ENCODE data around the gene CCDC190.

Gene CCDC190

GRCh38 chr1:162861101-162861500 is at the start of gene CCDC190:
Gene CCDC190 (minus strand): TSS chr1:162861175. CDS start chr1:162859646, 1,529 bp downstream.
- Mint-ChIP-seq H3K27me3 (peaks cover 30% of the 10 kb centered on the region), H3K27ac (no peak within 1 kb of the TSS), H3K36me3 (no peaks in the 10 kb centered on the region), H3K9me3 (no peaks in the 10 kb centered on the region), H3K4me3 (no peak within 1 kb of the TSS), H3K4me1 (no peaks in the 10 kb centered on the region)
- no peak for ATAC-seq

GRCh38 chr1:162910161-162910560 is 49.2 kb upstream of the CCDC190 start:
- H3K27me3 Mint-ChIP-seq, result no peaks in the 10 kb centered on the region
- no peak overlapping the region for H3K4me3 Mint-ChIP-seq
- no peak overlapping the region for H3K27ac Mint-ChIP-seq
- H3K4me1 Mint-ChIP-seq, result no peaks in the 10 kb centered on the region
- ATAC-seq, result no peak
- peaks cover 6% of the 10 kb centered on the region for H3K36me3 Mint-ChIP-seq
- H3K9me3 Mint-ChIP-seq, result peaks cover 5% of the 10 kb centered on the region

- no peaks in the 10 kb centered on the region for H3K4me1 Mint-ChIP-seq
These were observed 47.8 kb upstream of the CCDC190 start for GRCh38 chr1:162908780-162909179.

GRCh38 chr1:162908236-162908635 is 47.3 kb upstream of the CCDC190 start:
- no peak for ATAC-seq
- Mint-ChIP-seq H3K9me3 (peaks cover 5% of the 10 kb centered on the region), H3K4me1 (no peaks in the 10 kb centered on the region), H3K27ac (no peak overlapping the region), H3K4me3 (no peak overlapping the region), H3K36me3 (peaks cover 6% of the 10 kb centered on the region), H3K27me3 (no peaks in the 10 kb centered on the region)

More at GRCh38 chr1:162908780-162909179, 47.8 kb upstream of the CCDC190 start:
- Mint-ChIP-seq H3K27me3 (no peaks in the 10 kb centered on the region), H3K4me3 (no peak overlapping the region), H3K9me3 (peaks cover 5% of the 10 kb centered on the region), H3K27ac (no peak overlapping the region), H3K36me3 (peaks cover 6% of the 10 kb centered on the region)
- ATAC-seq, result no peak

GRCh38 chr1:162906485-162906884 is 45.5 kb upstream of the CCDC190 start:
- Mint-ChIP-seq H3K36me3 (no peaks in the 10 kb centered on the region), H3K27ac (no peak overlapping the region), H3K4me1 (no peaks in the 10 kb centered on the region), H3K27me3 (no peaks in the 10 kb centered on the region), H3K4me3 (no peak overlapping the region), H3K9me3 (no peaks in the 10 kb centered on the region)
- no peak for ATAC-seq

GRCh38 chr1:162905174-162906158 is 44.5 kb upstream of the CCDC190 start:
- Mint-ChIP-seq H3K27me3 (no peaks in the 10 kb centered on the region), H3K27ac (no peak overlapping the region), H3K9me3 (no peaks in the 10 kb centered on the region), H3K4me3 (no peak overlapping the region), H3K36me3 (no peaks in the 10 kb centered on the region), H3K4me1 (no peaks in the 10 kb centered on the region)
- no peak for ATAC-seq

- no peak overlapping the region for H3K4me3 Mint-ChIP-seq
- H3K27me3 Mint-ChIP-seq, result no peaks in the 10 kb centered on the region
- no peaks in the 10 kb centered on the region for H3K4me1 Mint-ChIP-seq
- no peak overlapping the region for H3K27ac Mint-ChIP-seq
- H3K9me3 Mint-ChIP-seq, result no peaks in the 10 kb centered on the region
- no peak for ATAC-seq
- no peaks in the 10 kb centered on the region for H3K36me3 Mint-ChIP-seq
These were observed 43.6 kb upstream of the CCDC190 start for GRCh38 chr1:162904579-162904978.

GRCh38 chr1:162904023-162904422 is 43.0 kb upstream of the CCDC190 start:
- no peaks in the 10 kb centered on the region for H3K36me3 Mint-ChIP-seq
- ATAC-seq, result no peak
- no peak overlapping the region for H3K27ac Mint-ChIP-seq

GRCh38 chr1:162903246-162903645 is 42.3 kb upstream of the CCDC190 start:
- no peak for ATAC-seq
- no peaks in the 10 kb centered on the region for H3K27me3 Mint-ChIP-seq
- no peaks in the 10 kb centered on the region for H3K9me3 Mint-ChIP-seq
- no peak overlapping the region for H3K4me3 Mint-ChIP-seq
- no peaks in the 10 kb centered on the region for H3K36me3 Mint-ChIP-seq
- no peak overlapping the region for H3K27ac Mint-ChIP-seq
- no peaks in the 10 kb centered on the region for H3K4me1 Mint-ChIP-seq

More at GRCh38 chr1:162904023-162904422, 43.0 kb upstream of the CCDC190 start:
- Mint-ChIP-seq H3K4me3 (no peak overlapping the region), H3K4me1 (no peaks in the 10 kb centered on the region), H3K9me3 (no peaks in the 10 kb centered on the region), H3K27me3 (no peaks in the 10 kb centered on the region)

- H3K4me3 Mint-ChIP-seq, result no peak overlapping the region
These were observed 41.4 kb upstream of the CCDC190 start for GRCh38 chr1:162902416-162902815.

GRCh38 chr1:162901243-162901642 is 40.3 kb upstream of the CCDC190 start:
- Mint-ChIP-seq H3K27ac (no peak overlapping the region), H3K4me1 (no peaks in the 10 kb centered on the region), H3K9me3 (no peaks in the 10 kb centered on the region), H3K36me3 (no peaks in the 10 kb centered on the region), H3K4me3 (no peak overlapping the region), H3K27me3 (no peaks in the 10 kb centered on the region)
- no peak for ATAC-seq

More at GRCh38 chr1:162902416-162902815, 41.4 kb upstream of the CCDC190 start:
- Mint-ChIP-seq H3K4me1 (no peaks in the 10 kb centered on the region), H3K27ac (no peak overlapping the region), H3K9me3 (no peaks in the 10 kb centered on the region), H3K36me3 (no peaks in the 10 kb centered on the region), H3K27me3 (no peaks in the 10 kb centered on the region)
- ATAC-seq, result no peak

GRCh38 chr1:162899422-162900146 is 38.6 kb upstream of the CCDC190 start:
- H3K27ac Mint-ChIP-seq, result no peak overlapping the region
- no peaks in the 10 kb centered on the region for H3K27me3 Mint-ChIP-seq
- H3K4me1 Mint-ChIP-seq, result no peaks in the 10 kb centered on the region
- H3K36me3 Mint-ChIP-seq, result no peaks in the 10 kb centered on the region
- no peak for ATAC-seq
- H3K9me3 Mint-ChIP-seq, result no peaks in the 10 kb centered on the region
- no peak overlapping the region for H3K4me3 Mint-ChIP-seq

GRCh38 chr1:162893612-162893908 is 32.6 kb upstream of the CCDC190 start:
- Mint-ChIP-seq H3K4me1 (no peaks in the 10 kb centered on the region), H3K4me3 (no peak overlapping the region), H3K36me3 (no peaks in the 10 kb centered on the region), H3K9me3 (no peaks in the 10 kb centered on the region), H3K27me3 (peaks cover 9% of the 10 kb centered on the region), H3K27ac (no peak overlapping the region)
- no peak for ATAC-seq

- Mint-ChIP-seq H3K4me1 (no peaks in the 10 kb centered on the region), H3K27me3 (peaks cover 9% of the 10 kb centered on the region), H3K9me3 (no peaks in the 10 kb centered on the region), H3K27ac (no peak overlapping the region), H3K4me3 (no peak overlapping the region), H3K36me3 (no peaks in the 10 kb centered on the region)
- no peak for ATAC-seq
These were observed 32.1 kb upstream of the CCDC190 start for GRCh38 chr1:162892906-162893611.

GRCh38 chr1:162889989-162890388 is 29.0 kb upstream of the CCDC190 start:
- Mint-ChIP-seq H3K4me1 (no peaks in the 10 kb centered on the region), H3K27ac (no peak overlapping the region), H3K9me3 (no peaks in the 10 kb centered on the region), H3K36me3 (no peaks in the 10 kb centered on the region), H3K4me3 (no peak overlapping the region), H3K27me3 (peaks cover 9% of the 10 kb centered on the region)
- no peak for ATAC-seq

All from stimulated activated memory B cell treated with anti-CD40 and anti-IgM and Interleukin-4, amounts not matched to agents 10 μg/mL and 1 μg/mL and 100 μg/mL, for 72 hours (primary cell).